Right cardiac atrium (tissue), 5 donors: Measurements from ENCODE around the gene RSPRY1. TPM values are rescaled to one million over a fixed set of nuclear protein-coding genes. Genes with fewer than 3 reads are reported as not detected.

ENCODE experiments used
- ATAC-seq, 2 donors: fragments of 200-7000 bp; cut with Tn5 transposase; one replicate each; pipeline versions ENCODE4 v1.8.0 to v1.9.1; 2020; ENCODE audit warnings: moderate library complexity in 2 of 2, mild to moderate bottlenecking in 1 of 2
- DNase-seq, 3 donors: peaks; one replicate each; pipeline ENCODE4 v3.0.0-alpha.2; 2020
- H3K27ac ChIP-seq: one replicate; pipeline ENCODE4 v1.5.1; 2013; ENCODE audit warnings: mild to moderate bottlenecking, low read length, control low read depth, moderate library complexity
- H3K27me3 ChIP-seq: one replicate; pipeline ENCODE4 v1.6.1; 2013; ENCODE audit not compliant: control insufficient read depth, insufficient read depth
- H3K4me1 ChIP-seq: one replicate; pipeline ENCODE4 v1.6.1; 2013; ENCODE audit warnings: low read length; ENCODE audit not compliant: control insufficient read depth, insufficient read depth
- H3K4me3 ChIP-seq: one replicate; pipeline ENCODE4 v1.5.1; 2013; ENCODE audit warnings: low read length, control low read depth
- H3K9me3 ChIP-seq: one replicate; pipeline ENCODE4 v1.6.1; 2013; ENCODE audit warnings: low read length; ENCODE audit not compliant: control insufficient read depth
- WGBS: extraction: QIAGEN DNeasy Blood & Tissue Kit; methylation state at CpG from one replicate; pipeline ENCODE4 v1.1.7; 2013; 5-methylcytosine and 5-hydroxymethylcytosine counted together
- intact Hi-C, 4 donors: fragments of 100-400 bp; cut with DNase I; formaldehyde crosslinking; loops; one replicate each; pipeline versions ENCODE4 v1.11.0 to v1.14.0; 2022 to 2023
- polyA plus RNA-seq: library from polyadenylated mRNA; stranded (reverse); fragments of 200-250 nt; gene quantifications from one replicate; pipeline ENCODE4 v1.2.3, GENCODE V29; 2013
- total RNA-seq, 4 donors: library from RNA; stranded (reverse); fragmentation: NEBNext Ultra II Directional; extraction: Animal tissue kit (Norgen Biotek cat#: 25700); gene quantifications; one replicate each; pipeline ENCODE4 v1.2.1, GENCODE V29; 2021
- donor health status: healthy with polysubstance abuse.
- donor health status: DM: no; HTN: yes; CAD: no.
- donor health status: DM: no; HTN: no; CAD: no.
- donor health status: DM: no; HTN: yes; CAD: no; lungs with severe emphysema.
- donor health status: DM: yes; HTN: yes; CAD: no.

Gene RSPRY1
- total and polyA plus RNA-seq, 5 donors, result 7.3 to 21.1 (median 15.5) TPM

- ATAC-seq (peak; percentile 71 to 87), DNase-seq (peak in 2 of 3 donors; percentile 47 to 69)
- intact Hi-C loops, result no loop called here
- Histone ChIP-seq H3K4me3 (no peak overlapping the region), H3K27me3 (no peaks in the 10 kb centered on the region), H3K4me1 (no peaks in the 10 kb centered on the region), H3K9me3 (no peaks in the 10 kb centered on the region), H3K27ac (no peak overlapping the region)
- 42% methylated on average over 5 of the region's 5 CpGs for WGBS
These were observed 90.5 kb downstream of the RSPRY1 start for GRCh38 chr16:57276596-57276995.

- Histone ChIP-seq H3K27ac (no peak overlapping the region), H3K9me3 (no peaks in the 10 kb centered on the region), H3K4me1 (no peaks in the 10 kb centered on the region), H3K27me3 (no peaks in the 10 kb centered on the region), H3K4me3 (no peak overlapping the region)
- peak in 1 of 3 donors; percentile 14 for DNase-seq
- no peak for ATAC-seq
- intact Hi-C loops, result no loop called here
- 70% methylated on average over 1 of the region's 1 CpG for WGBS
These were observed 91.5 kb downstream of the RSPRY1 start for GRCh38 chr16:57277586-57277985.

DNA sequence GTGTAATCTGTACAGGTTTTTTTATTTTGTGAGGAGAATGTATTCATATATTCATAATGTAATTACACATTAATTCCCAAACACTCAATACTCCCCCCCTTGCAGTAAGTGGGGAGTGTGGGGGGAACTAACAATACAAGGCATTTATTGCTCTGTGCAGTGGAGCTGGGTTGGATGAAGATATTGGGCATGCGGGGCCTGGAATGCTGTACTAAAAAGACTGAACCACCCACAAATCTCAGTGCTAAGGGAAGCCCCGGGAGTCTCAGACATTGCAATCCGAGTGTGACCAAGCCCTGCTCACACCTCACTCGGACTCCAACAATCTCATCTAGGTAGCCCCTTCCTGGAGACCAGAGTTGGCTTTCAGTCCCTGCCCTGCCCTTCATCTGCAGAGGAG lies 92.4 kb downstream of the RSPRY1 start:
- DNase-seq, result no peak

DNA sequence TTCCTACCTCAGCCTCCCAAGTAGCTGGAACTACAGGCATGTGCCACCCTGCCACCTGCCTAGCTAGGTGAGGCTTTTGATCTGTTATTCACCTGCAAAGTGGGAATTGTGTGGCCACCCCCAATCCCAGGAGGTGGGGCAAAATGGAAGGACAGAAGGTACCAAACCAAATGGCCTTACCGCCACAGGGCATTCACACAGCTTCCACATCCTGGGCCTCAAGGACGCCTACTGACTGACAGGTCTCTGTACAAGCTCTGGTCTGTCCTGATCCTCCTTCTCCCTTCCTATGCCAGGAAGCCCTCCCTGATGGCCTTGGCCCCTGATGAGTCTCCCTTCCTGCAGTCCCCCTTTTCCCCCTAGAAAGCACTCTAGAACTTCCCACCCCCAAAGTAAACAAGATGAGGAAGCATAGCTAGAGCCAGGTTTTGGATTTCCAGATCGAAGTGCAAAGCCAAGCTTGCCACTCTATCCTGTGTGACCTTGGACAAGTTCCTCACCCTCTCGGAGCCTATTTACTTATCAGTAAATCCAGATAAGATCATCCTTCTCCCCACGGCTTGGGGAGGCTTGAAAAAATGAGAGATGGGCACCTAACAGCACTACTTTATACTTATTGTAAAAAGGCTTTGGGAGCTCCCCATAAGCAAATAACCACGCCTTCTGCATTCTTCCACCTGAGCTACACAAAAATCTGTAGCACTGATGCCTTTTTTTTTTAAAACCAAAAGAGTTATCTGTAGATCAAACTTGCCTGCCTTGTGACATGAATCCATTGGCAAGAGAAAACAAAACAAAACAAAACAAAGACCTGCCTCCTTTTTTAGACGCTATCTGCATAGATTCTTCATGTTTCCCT lies 93.9 kb downstream of the RSPRY1 start:
- H3K4me3 ChIP-seq, result no peak overlapping the region
- H3K27ac ChIP-seq, result no peak overlapping the region
- intact Hi-C loops, result no loop called here
- H3K27me3 ChIP-seq, result no peaks in the 10 kb centered on the region
- no peak for ATAC-seq
- WGBS, result 54% methylated on average over 7 of the region's 7 CpGs
- no peaks in the 10 kb centered on the region for H3K4me1 ChIP-seq
- no peaks in the 10 kb centered on the region for H3K9me3 ChIP-seq
- peak in 1 of 3 donors; percentile 6 for DNase-seq

More for the DNA sequence above, 92.4 kb downstream of the RSPRY1 start:
- no peak overlapping the region for H3K27ac ChIP-seq
- no peaks in the 10 kb centered on the region for H3K4me1 ChIP-seq
- no peaks in the 10 kb centered on the region for H3K27me3 ChIP-seq
- no peak overlapping the region for H3K4me3 ChIP-seq
- no peaks in the 10 kb centered on the region for H3K9me3 ChIP-seq
- 64% methylated on average over 4 of the region's 4 CpGs for WGBS
- intact Hi-C loops, result no loop called here
- no peak for ATAC-seq

- no peak overlapping the region for H3K27ac ChIP-seq
- intact Hi-C loops, result no loop called here
- ATAC-seq (no peak), DNase-seq (peak in 1 of 3 donors; percentile 4)
- H3K4me1 ChIP-seq, result no peaks in the 10 kb centered on the region
- no peaks in the 10 kb centered on the region for H3K27me3 ChIP-seq
- WGBS, result 94% methylated on average over 3 of the region's 3 CpGs
- no peaks in the 10 kb centered on the region for H3K9me3 ChIP-seq
- no peak overlapping the region for H3K4me3 ChIP-seq
These were observed 95.7 kb downstream of the RSPRY1 start for GRCh38 chr16:57281791-57282190.

- intact Hi-C loops, result no loop called here
- no peak overlapping the region for H3K27ac ChIP-seq
- WGBS, result 72% methylated on average over 8 of the region's 8 CpGs
- no peak overlapping the region for H3K4me3 ChIP-seq
- ATAC-seq (no peak), DNase-seq (peak in 1 of 3 donors; percentile 8)
- H3K4me1 ChIP-seq, result no peaks in the 10 kb centered on the region
- H3K9me3 ChIP-seq, result no peaks in the 10 kb centered on the region
- no peaks in the 10 kb centered on the region for H3K27me3 ChIP-seq
These were observed 96.5 kb downstream of the RSPRY1 start for GRCh38 chr16:57282510-57283213.

GRCh38 chr16:57283214-57283958 lies 97.3 kb downstream of the RSPRY1 start:
- Histone ChIP-seq H3K4me1 (no peaks in the 10 kb centered on the region), H3K27me3 (no peaks in the 10 kb centered on the region), H3K4me3 (no peak overlapping the region), H3K9me3 (no peaks in the 10 kb centered on the region), H3K27ac (no peak overlapping the region)
- ATAC-seq, result peak; percentile 40 to 66
- WGBS, result 59% methylated on average over 24 of the region's 24 CpGs
- peak in 1 of 3 donors; percentile 18 for DNase-seq
- intact Hi-C loops, result no loop called here

- Histone ChIP-seq H3K4me1 (no peaks in the 10 kb centered on the region), H3K4me3 (peak overlapping the region; percentile 44), H3K9me3 (no peaks in the 10 kb centered on the region), H3K27ac (no peak overlapping the region), H3K27me3 (no peaks in the 10 kb centered on the region)
- peak in 1 of 2 donors; percentile 18 for ATAC-seq
- intact Hi-C loops, result no loop called here
- 11% methylated on average over 14 of the region's 14 CpGs for WGBS
- DNase-seq, result no peak
These were observed 97.8 kb downstream of the RSPRY1 start for GRCh38 chr16:57283959-57284208.

DNA sequence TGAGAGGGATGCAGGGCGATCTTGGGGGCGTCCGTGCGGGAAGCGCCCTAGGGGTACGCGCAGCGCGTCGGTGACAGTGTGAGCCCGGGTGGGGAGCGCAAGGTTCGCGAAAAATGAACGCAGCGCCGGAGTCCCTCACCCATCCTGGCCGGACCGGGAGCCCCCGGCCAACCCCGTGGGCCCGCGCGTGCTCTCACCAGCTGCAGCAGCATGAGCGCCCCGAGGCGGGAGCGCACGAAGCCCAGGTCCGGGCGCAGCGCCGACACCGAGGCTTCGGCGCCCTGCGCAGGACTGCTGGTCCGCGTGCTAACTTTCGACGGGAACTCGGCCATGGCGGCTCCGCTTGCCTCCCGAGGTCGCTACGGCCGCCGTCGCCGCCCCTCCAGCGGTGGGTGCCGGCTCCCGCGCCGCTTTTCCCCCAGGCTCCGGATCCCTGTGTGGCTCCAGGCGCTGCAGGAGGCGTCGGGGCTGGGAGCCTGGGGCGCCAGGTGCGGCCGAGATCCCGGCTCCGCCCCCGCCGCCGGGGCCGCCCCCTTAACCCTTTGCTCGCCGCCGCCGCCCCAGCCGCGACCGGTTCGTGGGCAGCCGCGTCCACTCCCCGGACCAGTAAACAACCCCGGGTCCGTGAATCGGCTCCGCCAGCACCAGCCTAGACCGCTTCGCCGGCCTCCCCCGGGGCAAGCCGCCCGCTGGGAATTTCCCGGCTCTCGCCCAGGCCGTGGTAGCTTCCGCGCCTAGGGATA lies 98.3 kb downstream of the RSPRY1 start, which contains the start of gene PLLP:
Gene PLLP (minus strand): TSS at position 464 of the 743 bp plus-strand sequence. CDS start 132 bp downstream, at position 332.
- Histone ChIP-seq H3K27ac (no peak within 1 kb of the TSS), H3K9me3 (no peaks in the 10 kb centered on the region), H3K4me3 (peak within 1 kb of the TSS; percentile 44), H3K27me3 (no peaks in the 10 kb centered on the region), H3K4me1 (no peaks in the 10 kb centered on the region)
- intact Hi-C loops, result no loop called here
- DNase-seq (peak; percentile 33 to 77 (median 67)), ATAC-seq (peak; percentile 81 to 82)
- WGBS, result 2% methylated on average over 95 of the region's 95 CpGs

DNA sequence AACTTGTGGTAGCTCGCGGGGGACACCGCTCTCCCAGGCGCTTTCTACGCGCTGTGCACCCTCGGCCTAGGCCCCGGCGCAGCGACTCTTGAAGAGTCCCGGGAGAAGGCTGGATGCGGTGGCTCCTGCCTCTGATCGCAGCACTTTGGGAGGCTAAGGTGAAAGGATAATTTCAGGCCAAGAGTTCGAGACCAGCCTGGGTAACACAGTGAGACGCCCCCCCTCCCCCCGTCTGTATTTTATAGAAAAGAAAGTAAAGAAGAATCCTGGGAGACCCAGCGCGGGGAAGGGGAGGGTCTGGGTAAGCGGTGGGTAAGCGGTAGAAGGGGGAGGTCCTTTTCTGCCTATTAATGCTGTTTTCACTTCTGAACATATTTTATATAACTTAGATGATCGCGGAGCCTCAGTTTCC lies 98.8 kb downstream of the RSPRY1 start:
- intact Hi-C loops, result no loop called here
- 16% methylated on average over 22 of the region's 22 CpGs for WGBS
- ATAC-seq (peak in 1 of 2 donors; percentile 22), DNase-seq (no peak)
- no peaks in the 10 kb centered on the region for H3K27me3 ChIP-seq
- no peak overlapping the region for H3K27ac ChIP-seq
- H3K9me3 ChIP-seq, result no peaks in the 10 kb centered on the region
- H3K4me3 ChIP-seq, result peak overlapping the region; percentile 44
- no peaks in the 10 kb centered on the region for H3K4me1 ChIP-seq
